Small intestine (tissue), 7 donors: ENCODE results near the gene PABPN1L. TPM values are rescaled to one million over a fixed set of nuclear protein-coding genes. Genes with fewer than 3 reads are reported as not detected.

ENCODE experiments used
- DNase-seq, 2 donors: peaks; one replicate each; pipeline versions ENCODE4 v3.0.0 to v3.0.0-alpha.2; 2013
- FAIRE-seq: peaks from 2 replicates; lab custom pipeline; 2012; peaks lifted over from hg19 to GRCh38; lab: Jason Lieb, UNC
- H3K27ac ChIP-seq, 3 donors: one replicate each; pipeline ENCODE4 v1.5.1; 2013; ENCODE audit warnings: low read length in 2 of 3, mild to moderate bottlenecking in 2 of 3, control low read depth in 1 of 3, inconsistent platforms in 1 of 3, low read depth in 1 of 3, moderate library complexity in 1 of 3
- H3K27me3 ChIP-seq, 3 donors: one replicate each; pipeline ENCODE4 v1.6.1; 2013; ENCODE audit warnings: low read length in 3 of 3, inconsistent platforms in 1 of 3; ENCODE audit not compliant: control insufficient read depth in 3 of 3, insufficient read depth in 3 of 3
- H3K36me3 ChIP-seq, 3 donors: one replicate each; pipeline ENCODE4 v1.6.1; 2013; ENCODE audit warnings: low read length in 3 of 3, inconsistent platforms in 1 of 3, low read depth in 1 of 3, mild to moderate bottlenecking in 1 of 3, moderate library complexity in 1 of 3; ENCODE audit not compliant: control insufficient read depth in 3 of 3, insufficient read depth in 2 of 3
- H3K4me1 ChIP-seq, 3 donors: one replicate each; pipeline ENCODE4 v1.6.1; 2013; ENCODE audit warnings: low read length in 2 of 3, inconsistent platforms in 1 of 3, low read depth in 1 of 3, mild to moderate bottlenecking in 1 of 3, moderate library complexity in 1 of 3; ENCODE audit not compliant: control insufficient read depth in 3 of 3, insufficient read depth in 2 of 3
- H3K4me3 ChIP-seq, 3 donors: one replicate each; pipeline ENCODE4 v1.5.1; 2013; ENCODE audit warnings: low read length in 3 of 3, control low read depth in 1 of 3, inconsistent platforms in 1 of 3, low read depth in 1 of 3, mild to moderate bottlenecking in 1 of 3, moderate library complexity in 1 of 3
- H3K9me3 ChIP-seq, 2 donors: one replicate each; pipeline ENCODE4 v1.6.1; 2013; ENCODE audit warnings: low read depth in 1 of 2, low read length in 1 of 2; ENCODE audit not compliant: control insufficient read depth in 2 of 2, insufficient read depth in 1 of 2
- WGBS, 3 donors: extraction: QIAGEN DNeasy Blood & Tissue Kit; methylation state at CpG; one replicate each; pipeline ENCODE4 v1.1.7; 2013; 5-methylcytosine and 5-hydroxymethylcytosine counted together
- polyA plus RNA-seq, 4 donors: library from polyadenylated mRNA; stranded (reverse) in 3 of 4; unstranded in 1 of 4; fragments of 200-250 nt in 3 of 4; fragments of 120-200 nt in 1 of 4; gene quantifications; one replicate each; pipeline versions ENCODE4 v1.2.1 to v1.2.3, GENCODE V29; 2013
- donor health status: healthy with polysubstance abuse.
- donor health status: control.
- donor health status: control.
- donor health status: Bipolar disorder and iron deficiency.
- donor health status: healthy.

Gene PABPN1L
- polyA plus RNA-seq, 4 donors, result 0.12 TPM; not detected in 3

DNA sequence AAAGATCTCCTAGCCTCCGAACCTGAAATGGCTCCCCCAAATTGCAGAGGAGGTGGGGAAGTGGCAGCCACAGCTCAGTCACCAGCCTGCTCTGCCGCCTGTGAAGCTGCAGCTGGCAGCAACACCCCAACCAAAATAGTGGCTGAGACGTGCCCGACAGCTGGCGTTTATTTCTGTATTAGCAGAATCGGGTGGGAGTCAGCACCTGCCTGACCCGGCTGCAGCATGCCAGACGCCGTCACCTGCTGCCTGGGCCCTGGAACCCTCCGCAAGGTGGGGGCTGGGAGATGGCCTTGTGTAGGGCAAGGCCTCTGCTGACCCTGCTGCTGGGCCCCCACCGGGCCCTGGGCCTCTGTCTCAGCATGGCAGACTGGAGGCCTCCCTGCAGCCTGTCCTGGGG lies 17.5 kb upstream of the PABPN1L start:
- no peak for FAIRE-seq
- WGBS, 3 donors, result 57 to 88% (median 73%) methylated on average over 11 of the region's 11 CpGs
- Histone ChIP-seq H3K27me3 (peaks cover 0 to 11% (median 0%) of the 10 kb centered on the region in 3 donors), H3K36me3 (peaks cover 0 to 16% (median 0%) of the 10 kb centered on the region in 3 donors), H3K9me3 (no peaks in the 10 kb centered on the region), H3K27ac (no peak overlapping the region), H3K4me3 (no peak overlapping the region), H3K4me1 (peaks cover 0 to 12% (median 0%) of the 10 kb centered on the region in 3 donors)
- DNase-seq, result no peak

DNA sequence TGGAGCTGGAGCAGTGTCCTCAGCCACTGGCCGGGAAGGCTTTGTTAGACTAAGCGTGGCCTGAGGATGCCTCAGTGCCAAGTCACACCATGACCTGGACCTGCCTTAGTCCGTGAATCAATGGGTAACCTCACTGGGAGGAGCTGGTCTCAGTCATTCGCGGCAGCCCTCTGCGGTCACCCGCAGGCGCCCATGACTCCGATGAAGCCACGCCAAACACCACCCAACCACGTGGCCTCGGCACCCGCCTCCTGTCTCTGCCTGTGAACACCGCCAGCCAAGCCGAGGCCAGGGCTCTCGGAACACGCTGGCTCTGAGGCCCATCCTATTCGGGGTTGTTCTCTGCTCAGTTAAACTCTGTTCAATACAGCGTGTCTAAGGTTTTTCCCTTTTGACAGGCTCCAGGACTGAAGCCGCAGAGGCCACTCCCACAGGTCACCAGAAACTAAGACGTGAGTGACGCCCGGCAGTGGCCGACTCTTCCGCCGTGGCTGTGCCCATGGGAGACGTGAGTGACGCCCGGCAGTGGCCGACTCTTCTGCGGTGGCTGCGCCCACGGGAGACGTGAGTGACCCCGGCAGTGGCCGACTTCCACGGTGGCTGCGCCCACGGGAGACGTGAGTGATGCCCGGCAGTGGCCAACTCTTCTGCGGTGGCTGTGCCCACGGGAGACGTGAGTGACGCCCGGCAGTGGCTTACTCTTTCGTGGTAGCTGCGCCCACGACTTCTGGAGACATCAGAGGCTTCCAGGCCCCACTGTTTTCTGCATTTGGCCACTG lies 16.8 kb upstream of the PABPN1L start:
- FAIRE-seq, result no peak
- 92 to 95% (median 95%) methylated on average over 49 of the region's 49 CpGs for WGBS, 3 donors

DNA sequence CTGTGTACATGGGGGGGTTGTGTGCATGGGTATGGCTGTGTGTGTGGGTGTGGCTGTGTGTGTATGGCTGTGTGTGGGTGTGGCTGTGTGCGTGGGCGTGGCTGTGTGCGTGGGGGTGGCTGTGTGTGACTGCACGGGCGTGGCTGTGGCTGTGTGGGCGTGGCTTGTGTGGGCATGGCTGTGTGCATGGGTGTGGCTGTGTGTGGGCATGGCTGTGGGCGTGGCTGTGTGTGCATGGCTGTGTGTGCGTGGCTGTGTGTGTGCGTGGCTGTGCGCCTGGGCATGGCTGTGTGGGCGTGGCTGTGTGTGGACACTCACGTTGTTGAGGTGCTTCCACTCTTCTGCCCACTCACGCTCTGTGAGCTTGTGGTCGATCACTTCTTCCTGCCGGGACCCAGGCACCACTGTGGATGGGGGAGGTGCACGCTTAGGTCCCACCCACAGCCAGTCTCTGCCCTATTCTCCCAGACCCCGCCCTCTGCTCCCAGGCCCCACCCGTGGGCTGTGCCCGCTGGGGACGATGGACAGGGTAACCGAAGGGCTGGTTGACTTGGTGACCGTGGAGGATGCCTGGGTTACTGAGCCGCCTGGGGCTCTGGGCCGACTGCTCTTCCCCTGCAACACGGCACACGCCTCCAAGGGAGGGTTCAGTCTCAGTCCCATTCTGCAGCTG lies 16.0 kb upstream of the PABPN1L start:
- no peak overlapping the region for H3K4me3 ChIP-seq
- WGBS, 3 donors, result 58 to 77% (median 69%) methylated on average over 25 to 26 of the region's 26 CpGs
- peaks cover 0 to 22% (median 0%) of the 10 kb centered on the region in 3 donors for H3K36me3 ChIP-seq
- peaks cover 0 to 12% (median 0%) of the 10 kb centered on the region in 3 donors for H3K4me1 ChIP-seq
- H3K27ac ChIP-seq, result no peak overlapping the region
- no peaks in the 10 kb centered on the region for H3K9me3 ChIP-seq
- FAIRE-seq, result no peak
- peaks cover 0 to 11% (median 0%) of the 10 kb centered on the region in 3 donors for H3K27me3 ChIP-seq
- peak in 1 of 2 donors; percentile 57 for DNase-seq

More for the DNA sequence above, 16.8 kb upstream of the PABPN1L start:
- Histone ChIP-seq H3K4me3 (no peak overlapping the region), H3K9me3 (no peaks in the 10 kb centered on the region), H3K36me3 (peaks cover 0 to 19% (median 0%) of the 10 kb centered on the region in 3 donors), H3K27ac (no peak overlapping the region), H3K27me3 (peaks cover 0 to 11% (median 0%) of the 10 kb centered on the region in 3 donors), H3K4me1 (peaks cover 0 to 12% (median 0%) of the 10 kb centered on the region in 3 donors)
- DNase-seq, result no peak

DNA sequence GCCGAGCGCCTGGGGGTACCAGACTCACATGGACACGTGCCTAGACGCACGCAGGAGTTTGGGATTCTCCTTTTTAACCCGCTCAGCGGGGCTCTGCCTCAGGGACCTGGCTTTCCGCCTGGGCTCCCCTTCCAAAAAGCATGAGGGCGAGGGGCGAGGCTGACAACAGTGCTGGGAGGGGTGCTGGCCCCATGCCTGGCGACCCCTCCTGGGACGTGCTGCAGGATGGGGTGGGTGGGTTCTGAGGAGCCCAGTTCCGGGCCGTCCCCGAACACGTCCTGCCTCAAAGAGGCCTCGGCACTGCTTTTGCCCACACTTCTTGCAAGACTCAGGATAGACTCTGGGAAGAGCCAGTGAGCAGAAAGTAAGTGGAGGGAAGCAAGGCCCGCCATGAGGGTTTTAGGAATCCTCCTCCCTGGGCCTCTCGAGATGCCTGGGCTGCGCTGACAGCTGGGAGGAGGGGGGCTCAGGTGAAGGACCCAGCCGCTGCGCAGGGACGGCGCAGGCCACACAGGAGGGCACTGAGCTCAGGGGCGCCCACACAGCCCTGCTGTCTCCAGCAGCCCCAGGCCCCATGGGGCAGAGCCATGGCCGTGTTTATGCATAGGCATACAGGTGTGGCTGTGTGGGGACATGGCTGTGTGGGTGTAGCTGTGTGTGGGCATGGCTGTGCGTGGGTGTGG lies 15.4 kb upstream of the PABPN1L start:
- FAIRE-seq (no peak), DNase-seq (no peak)
- Histone ChIP-seq H3K36me3 (peaks cover 0 to 22% (median 0%) of the 10 kb centered on the region in 3 donors), H3K27ac (no peak overlapping the region), H3K27me3 (peaks cover 0 to 11% (median 0%) of the 10 kb centered on the region in 3 donors), H3K9me3 (no peaks in the 10 kb centered on the region), H3K4me1 (peaks cover 0 to 12% (median 0%) of the 10 kb centered on the region in 3 donors), H3K4me3 (no peak overlapping the region)
- WGBS, 3 donors, result 63 to 86% (median 82%) methylated on average over 27 of the region's 27 CpGs

DNA sequence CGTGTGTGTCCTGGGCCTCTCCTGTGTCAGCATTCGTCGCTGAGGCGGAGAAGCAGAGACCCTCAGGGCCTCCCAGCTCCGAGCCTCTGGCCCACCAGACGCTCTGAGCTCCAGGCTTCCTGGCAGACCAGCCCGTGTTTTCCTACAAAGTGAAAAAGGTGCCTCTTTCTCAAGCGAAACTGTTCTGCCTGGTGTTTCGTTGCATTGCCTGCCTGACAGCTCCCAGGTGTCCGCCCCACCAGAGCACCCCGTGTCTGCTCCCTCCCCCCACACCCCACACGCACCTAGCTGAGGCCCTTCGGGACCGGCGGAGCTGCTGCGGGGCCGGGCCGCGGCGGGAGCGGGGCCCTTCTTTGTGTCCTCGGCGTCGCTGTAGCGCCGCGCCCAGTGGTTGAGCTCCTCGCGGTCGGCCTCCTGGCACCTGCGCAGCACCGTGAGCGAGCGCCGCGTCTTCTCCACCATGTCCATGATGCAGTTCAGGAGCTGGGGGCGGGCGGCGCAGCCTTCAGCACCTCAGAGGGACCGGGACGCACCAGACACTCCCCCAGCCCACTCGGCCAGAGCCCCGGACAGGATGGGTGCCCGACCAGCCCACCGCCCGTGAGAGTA lies 14.7 kb upstream of the PABPN1L start:
- peak overlapping the region in 1 of 3 donors; percentile 38 for H3K27ac ChIP-seq
- peaks cover 0 to 22% (median 0%) of the 10 kb centered on the region in 3 donors for H3K36me3 ChIP-seq
- no peak for FAIRE-seq
- H3K4me3 ChIP-seq, result peak overlapping the region in 1 of 3 donors; percentile 22
- no peaks in the 10 kb centered on the region for H3K9me3 ChIP-seq
- H3K4me1 ChIP-seq, result peaks cover 0 to 12% (median 0%) of the 10 kb centered on the region in 3 donors
- H3K27me3 ChIP-seq, result peaks cover 0 to 11% (median 0%) of the 10 kb centered on the region in 3 donors
- peak; percentile 30 to 68 for DNase-seq
- 14 to 70% (median 34%) methylated on average over 43 to 46 of the region's 46 CpGs for WGBS, 3 donors

DNA sequence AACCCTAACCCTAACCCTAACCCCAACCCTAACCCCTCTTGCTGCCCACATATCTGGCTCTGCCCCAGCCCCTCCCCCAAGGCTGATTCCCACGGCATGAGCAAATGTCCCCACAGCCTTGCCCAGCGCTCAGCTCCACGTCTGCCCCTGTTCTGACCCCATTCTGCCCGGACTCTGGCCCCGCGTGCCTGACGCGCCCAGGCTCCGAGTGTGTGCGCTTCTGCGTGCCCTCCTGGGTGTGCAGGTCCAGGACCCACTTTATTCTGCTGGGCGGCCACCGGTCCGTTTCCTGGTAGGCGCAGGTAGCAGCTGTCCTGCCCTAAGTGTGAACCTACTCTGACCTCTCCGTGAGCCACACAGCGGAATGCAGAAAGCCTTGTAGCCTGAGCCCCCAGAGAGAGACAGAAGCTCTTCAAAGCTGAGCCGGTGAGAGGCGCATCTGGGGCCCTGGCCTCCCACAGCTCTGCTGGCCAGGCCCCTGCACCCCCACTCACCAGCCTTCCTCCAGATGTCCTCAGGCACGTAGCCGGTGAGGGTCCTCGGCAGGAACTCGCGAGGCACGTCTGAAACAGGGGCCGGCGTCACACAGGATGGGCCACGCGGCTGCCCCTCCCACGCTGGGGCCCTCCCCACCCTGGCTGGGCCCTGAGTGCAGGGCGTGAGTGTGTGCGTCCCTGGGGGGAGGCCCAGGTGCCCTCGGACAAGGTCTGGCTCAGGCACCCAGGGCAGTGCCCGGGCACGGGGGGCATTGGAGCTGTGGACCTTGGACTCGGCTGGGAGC lies 14.0 kb upstream of the PABPN1L start:
- FAIRE-seq (no peak), DNase-seq (peak; percentile 20 to 60)
- Histone ChIP-seq H3K4me3 (peak overlapping the region in 2 of 3 donors; percentile 3 to 22), H3K4me1 (peaks cover 0 to 12% (median 0%) of the 10 kb centered on the region in 3 donors), H3K27ac (peak overlapping the region in 1 of 3 donors; percentile 38), H3K27me3 (peaks cover 0 to 11% (median 0%) of the 10 kb centered on the region in 3 donors), H3K36me3 (peaks cover 0 to 22% (median 0%) of the 10 kb centered on the region in 3 donors), H3K9me3 (no peaks in the 10 kb centered on the region)
- 18 to 63% (median 38%) methylated on average over 32 to 36 of the region's 36 CpGs for WGBS, 3 donors

DNA sequence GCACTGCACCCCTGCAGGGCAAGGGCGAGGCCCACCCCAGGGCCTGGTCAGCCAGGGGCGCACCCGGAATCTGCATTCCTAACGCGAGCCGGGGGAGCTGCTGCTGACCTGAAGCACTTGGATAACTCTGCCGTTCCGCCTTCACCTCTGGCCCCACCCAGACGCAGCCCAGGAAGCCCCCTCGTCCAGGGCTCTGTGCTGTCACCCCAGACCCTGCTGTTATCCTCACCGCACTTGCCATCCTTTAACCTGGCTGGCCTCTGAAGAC lies 13.3 kb upstream of the PABPN1L start:
- H3K27me3 ChIP-seq, result peaks cover 0 to 11% (median 0%) of the 10 kb centered on the region in 3 donors
- no peak for DNase-seq
- H3K9me3 ChIP-seq, result no peaks in the 10 kb centered on the region
- FAIRE-seq, result no peak
- no peak overlapping the region for H3K4me3 ChIP-seq
- H3K27ac ChIP-seq, result no peak overlapping the region
- H3K4me1 ChIP-seq, result peaks cover 0 to 12% (median 0%) of the 10 kb centered on the region in 3 donors
- 75 to 86% (median 79%) methylated on average over 11 of the region's 11 CpGs for WGBS, 3 donors
- H3K36me3 ChIP-seq, result peaks cover 0 to 22% (median 0%) of the 10 kb centered on the region in 3 donors
